ENCODE data around the gene P3R3URF.

Gene P3R3URF

DNA sequence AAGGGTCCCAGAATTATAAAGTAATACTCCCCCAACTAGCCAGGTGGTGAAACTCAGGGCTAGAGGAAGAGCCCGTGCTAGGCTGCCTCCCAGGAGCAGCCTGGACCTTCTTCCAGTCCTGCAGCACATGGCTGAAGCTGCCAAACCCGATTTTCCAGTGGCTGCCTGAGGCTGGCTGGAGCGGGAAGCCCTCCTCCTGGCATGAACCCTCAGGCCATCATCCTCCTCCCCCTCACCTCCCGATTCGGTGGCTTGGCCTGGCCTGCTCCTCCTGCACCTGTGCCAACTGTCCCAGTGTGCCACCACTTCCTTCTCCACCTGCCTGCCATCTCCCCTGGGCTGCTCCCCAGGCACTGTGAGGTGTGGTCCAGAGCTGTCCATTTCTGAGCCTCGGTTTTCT, 4.4 kb downstream of the P3R3URF start:
- DNase-seq, result no peak

DNA sequence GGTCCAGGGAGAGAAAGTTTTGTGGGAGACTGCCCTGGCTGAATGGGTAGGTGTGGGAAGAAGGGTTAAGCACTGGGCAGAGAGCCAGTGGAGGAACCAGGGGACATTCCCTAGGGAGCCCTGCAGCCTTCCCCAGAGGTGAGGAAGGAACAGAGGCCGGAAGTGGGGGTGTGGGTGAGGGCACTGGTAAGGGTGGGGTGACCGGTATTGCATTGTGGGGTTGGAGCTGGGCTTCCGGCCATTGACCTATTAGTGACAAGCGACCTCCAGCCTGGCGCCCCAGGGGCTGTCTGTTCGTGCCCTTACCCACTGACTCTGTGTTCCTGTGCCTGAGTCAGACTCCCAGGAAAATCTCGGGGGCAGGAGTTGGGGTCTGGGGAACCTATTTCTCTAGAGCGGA, 4.9 kb downstream of the P3R3URF start:
- no peak for DNase-seq

DNA sequence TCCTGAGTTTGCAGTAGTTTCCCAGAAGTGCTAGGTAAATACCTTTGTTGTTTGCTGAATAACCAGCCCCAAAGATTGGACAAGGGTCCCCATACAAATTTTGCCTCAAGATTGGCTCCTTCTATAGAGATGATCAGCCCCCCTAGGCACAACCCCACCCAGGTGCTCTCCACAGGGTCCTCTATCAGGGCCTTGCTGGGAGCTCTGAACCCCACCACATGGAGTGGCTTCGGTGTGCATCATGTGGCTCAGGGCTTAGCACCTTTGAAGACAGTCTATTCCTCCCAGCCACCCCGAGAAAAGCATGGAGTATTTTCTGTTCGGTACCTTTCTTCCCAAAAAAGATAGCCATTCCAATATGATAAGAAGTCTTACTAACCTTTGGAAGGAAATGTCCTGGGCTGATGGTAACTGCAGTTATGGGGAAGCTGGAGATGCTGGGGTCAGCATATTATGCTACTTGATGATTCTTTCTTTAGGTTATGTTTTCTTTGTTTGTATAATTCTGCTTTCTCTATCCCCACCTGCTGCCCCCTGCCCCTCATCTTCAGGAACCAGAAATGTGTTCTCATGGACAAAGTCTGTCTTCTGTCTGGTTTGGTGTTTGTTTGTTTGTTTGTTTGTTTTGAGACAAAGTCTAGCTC, 6.4 kb downstream of the P3R3URF start:
- no peak for DNase-seq

DNA sequence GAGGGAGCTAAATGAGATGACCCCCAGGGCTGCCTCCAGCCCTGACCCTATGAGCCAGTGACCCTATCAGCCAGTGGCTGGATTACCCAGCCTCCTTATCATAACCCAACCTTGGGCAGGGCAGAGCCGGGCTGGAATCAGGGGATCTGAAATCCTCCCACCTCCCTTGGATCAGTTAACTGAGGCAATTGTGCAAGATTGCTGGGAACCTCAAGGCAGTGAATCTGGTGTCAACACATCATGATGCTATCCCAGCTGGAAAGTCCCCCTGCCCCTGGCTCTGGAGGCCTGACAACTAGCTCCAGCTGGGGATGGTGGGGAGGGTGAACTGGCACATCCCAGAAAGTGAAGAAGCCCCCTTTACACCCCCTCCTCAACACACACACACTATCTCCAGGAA, 7.8 kb downstream of the P3R3URF start:
- DNase-seq, result no peak

DNA sequence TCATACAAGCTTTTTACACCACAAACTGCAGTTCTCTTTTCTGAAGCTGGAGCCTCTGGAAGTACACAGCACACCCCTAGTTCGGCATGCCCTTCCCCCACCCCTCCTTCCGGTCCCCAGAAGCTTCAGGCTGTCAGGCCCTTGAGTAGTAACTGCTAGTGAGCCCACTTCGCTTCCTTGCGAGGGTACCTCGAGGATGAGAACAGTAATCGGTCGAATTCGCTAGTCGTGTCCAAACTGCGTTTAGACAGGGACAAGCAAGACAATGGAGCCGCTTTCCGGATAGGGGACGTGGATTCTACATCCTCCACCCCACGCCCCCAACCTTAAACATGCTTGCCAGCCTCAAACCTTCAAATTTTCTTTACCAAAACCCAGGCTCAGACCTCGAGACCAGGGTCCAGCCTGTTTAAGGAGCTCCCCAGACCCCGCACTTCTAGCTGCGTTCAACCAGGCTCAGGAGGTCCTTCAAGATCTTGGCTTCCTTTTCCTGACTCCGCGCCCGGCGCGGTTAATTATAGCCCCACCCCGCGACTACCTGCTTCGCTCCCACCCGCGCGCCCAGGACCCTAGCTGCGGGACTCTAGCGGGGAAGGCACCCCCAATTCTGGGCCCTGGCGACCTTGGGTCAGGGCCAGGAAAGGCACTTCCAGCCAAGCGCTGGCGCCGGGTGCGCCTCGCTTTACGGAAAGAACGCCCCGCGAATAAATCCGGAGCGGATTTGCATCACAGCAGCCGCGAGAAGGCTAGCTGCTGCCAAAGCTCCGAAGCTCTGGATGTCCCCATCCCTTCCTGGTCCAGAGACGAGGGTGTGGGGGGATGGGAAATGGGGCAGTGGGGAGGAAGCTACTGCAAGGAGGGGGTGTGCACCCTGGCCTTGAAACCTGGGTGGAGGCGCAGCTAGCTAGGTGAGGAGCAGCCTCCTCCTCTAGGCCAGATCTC, 9.5 kb downstream of the P3R3URF start:
- DNase-seq, result no peak

DNA sequence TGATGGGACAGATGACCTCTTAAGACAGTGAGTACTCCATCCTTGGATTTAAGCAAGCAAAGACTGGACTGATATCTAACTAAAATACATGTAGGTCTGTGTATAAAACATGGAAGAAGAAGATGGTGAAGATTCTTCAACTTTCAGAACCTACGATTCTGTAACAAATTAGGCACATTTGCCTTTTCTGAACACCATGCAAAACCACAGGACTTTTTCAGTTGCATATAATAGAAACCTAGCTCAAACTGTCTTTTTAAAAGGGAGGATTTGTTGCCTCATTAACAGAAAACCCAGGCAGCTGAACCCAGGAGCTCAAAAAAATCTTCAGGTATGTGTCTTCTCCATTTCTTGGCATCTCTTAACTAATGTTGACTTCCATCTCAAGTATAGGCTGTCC, 16.1 kb downstream of the P3R3URF start:
- no peak for DNase-seq

DNA sequence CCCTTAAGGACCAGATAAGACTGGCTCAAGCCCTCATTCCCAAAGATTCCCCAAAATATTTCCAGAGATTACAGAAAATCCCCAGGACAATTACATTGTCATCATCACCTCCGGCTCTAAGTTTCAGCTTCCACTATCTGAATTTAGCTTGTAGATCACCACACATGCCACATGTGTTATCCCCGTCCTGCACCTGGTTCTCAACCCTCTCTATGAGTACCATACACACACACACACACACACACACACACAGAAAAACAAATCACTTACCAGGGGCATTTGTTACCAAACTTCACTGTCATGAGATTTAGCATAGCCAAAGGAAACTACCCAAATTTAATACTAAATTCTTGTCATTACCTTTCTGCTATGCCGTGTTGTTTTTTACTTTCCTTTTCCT, 16.8 kb downstream of the P3R3URF start:
- DNase-seq, result no peak

DNA sequence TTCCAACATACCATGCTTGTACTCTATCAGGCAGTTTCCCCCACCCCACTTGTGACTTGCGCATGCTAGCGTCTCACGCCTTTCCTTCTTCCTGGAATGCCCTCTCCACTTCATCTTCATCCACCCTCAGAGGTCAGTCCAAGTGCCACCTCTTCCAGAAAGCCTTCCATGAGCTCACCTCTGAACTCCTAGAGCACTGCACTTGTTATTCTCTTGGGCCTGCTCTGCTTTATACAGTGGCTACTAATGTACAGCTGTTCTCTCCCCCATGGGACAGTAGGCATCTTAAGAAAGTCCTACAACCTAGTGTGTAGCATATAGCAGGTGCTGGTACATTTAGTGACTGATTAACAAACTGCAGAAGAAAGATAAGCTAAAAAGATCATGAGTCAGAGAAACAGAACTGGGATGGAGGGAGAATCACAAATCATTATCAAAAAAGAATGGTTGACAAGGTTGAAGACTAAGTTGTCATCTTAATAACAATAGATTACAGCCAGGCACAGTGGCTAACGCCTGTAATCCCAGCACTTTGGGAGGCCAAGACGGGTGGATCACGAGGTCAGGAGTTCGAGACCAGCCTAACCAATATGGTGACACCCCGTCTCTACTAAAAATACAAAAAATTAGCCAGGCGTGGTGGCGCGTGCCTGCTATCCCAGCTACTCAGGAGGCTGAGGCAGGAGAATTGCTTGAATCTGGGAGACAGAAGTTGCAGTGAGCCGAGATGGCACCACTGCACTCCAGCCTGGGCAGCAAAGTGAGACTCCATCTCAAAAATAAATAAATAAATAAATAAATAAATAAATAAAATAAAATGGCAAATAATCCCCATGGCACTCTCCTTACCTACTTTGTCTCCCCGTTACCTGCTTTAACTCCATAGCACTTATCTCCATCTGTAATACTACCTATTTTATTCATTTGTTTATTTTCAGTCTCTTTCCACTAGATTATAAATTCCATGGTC, 17.7 kb downstream of the P3R3URF start:
- DNase-seq, result no peak

DNA sequence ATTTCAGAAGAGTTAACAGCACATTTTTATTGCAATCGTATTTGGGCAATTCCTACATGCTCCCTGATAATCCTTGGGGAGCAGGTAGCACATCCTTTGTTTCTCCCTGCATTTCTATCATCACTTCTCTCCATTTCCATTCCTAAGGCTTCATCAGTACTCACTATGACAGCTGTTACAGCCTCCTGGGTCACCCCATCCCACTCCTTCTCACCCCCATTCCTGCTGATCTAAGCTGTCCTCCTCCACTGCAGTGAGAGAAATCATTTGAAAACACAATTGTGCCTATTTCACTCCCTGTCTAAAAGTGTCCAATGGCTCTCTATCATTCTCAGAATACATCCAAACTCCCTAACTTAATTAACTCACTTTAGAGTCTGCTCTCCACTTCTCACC, 18.4 kb downstream of the P3R3URF start:
- DNase-seq, result no peak

DNA sequence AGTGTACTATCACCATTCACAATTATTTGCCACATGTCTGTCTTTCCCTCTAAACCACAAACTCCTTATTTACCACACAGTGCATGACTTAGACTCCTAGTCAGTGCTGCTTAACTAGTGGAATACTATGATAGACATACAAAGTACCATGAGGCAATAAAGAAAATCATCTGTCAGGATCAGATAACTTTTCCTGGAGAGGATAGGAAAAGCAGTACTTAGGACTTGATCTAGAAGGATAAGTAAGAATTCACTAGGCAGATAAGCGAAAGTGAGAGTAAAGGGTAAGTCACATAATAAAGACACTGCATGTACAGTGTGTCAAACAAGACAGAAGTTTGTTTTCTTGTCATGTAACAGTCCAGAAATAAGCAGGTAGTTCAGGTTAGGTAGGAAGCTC, 22.6 kb downstream of the P3R3URF start:
- DNase-seq, result no peak

DNA sequence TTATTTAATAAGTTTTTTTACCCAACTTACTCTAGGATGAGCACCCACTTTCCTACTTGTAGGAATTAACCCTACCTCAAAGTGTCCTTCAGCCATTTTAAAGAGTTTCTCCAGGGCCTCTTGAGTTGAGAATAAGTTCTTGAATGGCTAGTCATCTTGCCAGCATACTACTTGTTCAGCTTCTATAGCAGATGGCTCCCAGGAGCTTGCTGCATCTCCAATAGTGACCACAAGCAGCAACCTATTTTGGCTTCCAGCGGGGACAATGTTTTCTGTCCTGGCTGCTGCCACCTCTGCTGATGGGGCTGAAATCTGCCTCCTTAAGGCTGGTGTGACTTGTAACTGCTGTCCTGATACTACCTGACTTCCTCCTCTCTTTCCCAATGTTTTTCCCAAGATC, 23.1 kb downstream of the P3R3URF start:
- DNase-seq, result no peak

DNA sequence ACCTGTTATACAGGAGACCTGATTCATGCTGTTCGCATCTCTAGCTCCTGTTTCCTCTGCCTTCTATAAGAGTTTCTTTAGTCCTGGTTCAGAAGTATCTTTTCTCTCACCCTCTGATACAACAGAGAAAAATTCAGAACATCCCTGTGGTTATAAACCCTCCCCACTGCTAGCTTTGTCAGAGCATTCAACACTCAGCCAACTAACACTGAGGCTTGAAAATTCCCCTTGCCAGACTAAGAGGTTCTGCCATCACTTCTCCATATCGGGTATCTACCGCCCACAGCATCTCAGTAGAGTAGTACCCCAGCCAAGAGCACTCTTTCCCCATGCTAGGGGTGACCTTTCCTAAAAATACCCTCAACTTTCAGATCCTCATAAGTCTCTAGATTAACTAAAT, 24.3 kb downstream of the P3R3URF start:
- DNase-seq, result no peak

DNA sequence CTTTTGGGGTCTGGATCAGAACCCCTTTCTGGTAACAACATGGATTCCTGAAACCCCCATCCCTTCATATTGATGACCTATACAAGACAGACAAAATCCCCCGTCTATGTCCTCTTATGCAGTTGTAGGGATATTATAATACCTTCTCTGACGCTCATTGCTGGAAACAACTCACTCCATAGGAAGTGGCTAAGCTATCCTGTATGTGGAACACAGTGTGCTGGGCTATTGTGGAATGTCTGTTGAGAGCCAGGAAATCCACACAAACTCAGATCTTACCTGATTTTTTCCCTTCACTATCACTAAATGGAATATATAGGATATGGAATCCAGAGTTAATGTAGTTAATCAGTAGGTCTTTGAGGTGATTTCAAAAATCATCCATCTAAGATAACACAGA, 26.2 kb downstream of the P3R3URF start:
- DNase-seq, result no peak

DNA sequence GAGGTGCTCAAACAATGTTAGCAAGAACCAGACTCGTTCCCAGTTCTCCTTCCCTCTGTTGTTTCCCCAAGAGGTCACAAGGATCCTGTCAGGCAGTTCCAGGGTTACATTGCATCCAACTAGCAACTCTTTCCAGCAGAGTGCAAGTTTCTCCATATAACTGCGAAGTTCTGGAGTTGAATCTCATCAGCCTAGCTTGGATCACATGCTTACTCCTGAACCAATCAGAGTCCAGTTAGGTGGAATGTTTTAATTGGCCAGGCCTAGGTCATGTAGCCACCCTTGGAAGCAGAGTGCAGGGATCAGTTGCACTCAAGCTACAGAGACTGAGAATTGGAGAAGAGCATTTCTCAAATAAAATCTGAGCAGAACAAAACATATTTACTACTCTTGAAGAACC, 28.0 kb downstream of the P3R3URF start:
- no peak for DNase-seq

DNA sequence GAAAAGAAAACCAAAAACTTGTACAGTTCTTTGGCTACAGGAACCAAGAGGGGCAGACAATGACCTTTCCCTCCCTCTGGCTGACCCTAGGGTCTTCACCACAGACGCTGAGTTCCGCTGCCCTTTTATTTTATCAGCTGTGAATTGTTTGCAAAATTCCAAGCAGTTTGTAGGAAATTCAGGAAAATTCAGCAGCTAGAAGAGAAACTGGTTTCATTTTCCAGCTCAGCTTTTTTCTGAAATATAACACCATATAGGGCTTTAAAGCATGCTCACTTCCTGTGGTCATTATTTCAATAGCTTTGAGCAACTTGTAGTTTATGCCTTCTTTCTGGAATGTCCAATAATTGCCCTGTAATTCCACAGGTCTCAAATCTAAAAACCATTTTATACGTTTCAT, 38.4 kb downstream of the P3R3URF start:
- no peak for DNase-seq

DNA sequence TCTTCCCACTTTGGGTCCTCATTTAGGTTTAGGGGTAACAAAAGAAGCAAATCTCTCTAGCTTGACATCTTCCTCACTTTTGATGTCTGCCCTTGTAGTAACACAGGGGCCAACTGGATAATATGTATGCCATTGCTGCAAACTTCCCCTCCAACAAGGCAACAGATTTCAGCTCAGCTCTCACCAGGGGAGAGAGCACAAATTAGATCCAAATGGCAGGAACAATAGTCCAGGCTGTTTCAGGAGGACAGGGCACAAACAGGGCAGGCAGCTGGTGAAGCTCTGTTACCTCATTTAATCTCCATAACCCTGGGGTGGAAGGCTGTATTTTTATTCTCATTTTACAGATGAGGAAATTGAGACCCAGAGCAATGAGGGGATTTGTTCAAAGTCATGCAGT, 39.6 kb downstream of the P3R3URF start:
- DNase-seq, result no peak

DNA sequence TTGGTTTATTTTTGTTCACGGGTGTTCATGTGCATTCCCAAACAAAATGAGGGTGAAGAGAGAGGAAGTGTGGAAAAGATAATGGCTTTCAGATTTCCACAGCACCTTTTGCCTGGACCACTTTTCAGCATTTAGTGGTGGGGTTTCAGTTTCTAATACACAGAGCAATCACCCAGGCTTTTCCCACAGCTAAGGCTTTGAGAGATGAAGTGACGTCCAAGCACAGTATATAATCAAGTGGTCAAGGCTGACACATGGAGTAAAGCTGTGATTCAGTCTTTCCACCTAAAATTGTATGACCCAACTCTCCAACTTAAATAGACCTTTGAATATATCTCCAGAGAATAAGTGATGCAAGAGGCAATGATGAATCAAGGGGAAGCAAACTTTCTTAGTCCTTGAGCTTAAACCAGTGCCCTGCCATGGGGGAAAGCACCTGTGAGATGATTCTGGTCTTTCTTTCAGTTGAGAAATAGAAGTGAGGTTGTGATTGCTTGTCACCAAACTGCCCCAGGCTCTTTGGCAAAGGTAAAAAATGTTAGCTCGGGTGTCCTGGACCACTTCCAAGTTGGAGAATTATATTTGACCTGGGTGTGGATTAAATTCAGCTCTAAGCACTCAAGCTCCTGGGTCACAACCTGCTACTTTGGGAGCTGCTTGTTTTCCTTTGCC, 41.5 kb downstream of the P3R3URF start:
- peak; percentile 14 for DNase-seq

DNA sequence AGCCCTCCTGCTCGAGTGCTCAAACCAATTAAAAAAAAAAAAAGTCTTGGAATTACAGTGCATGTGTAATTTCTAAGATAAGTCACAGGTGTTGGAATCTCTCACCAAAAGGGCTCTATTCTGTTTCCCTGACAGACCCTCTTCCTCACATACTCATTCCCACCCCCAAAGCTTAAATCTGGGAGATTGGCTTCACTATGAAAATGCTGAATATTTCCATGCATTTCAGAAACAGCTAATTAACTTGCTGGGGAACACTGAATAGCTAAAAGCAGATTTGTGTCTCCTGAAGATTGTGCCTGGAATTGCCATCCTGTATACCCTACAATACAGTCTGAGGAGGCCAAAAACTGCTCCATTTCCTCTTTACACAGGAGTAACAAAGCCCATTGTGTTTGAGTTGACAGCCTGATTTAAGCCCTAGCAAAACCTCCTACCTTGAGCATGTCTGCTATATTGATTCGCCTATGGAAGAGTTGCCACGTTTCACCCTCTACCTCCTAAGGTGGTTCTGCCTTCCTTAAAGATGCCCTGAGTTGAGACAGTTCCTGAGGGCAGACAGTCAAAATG, 42.4 kb downstream of the P3R3URF start:
- no peak for DNase-seq

DNA sequence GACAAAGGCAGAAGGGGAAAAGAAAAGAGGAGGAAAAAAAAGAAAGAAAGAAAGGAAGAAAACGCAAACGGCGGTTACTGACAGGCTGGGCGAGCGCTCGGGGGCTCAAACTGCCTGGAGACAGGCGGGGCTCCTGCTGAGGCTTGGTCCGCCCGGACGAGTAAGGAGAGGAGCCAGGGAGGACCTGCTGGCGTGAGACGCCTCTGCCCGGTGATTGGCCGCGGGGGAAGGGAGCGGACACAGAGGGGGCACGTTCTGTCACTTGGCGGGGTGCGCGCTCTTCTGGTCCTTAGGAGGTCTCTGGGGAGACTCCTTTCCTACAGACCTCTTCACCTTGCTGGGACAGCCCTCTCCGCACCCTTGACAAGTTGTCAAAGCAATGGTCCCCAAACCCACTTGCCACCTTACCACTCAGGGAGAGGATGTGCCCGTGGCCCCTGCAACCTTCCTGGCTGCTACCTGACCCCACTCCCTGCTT, 43.1 kb downstream of the P3R3URF start:
- DNase-seq, result no peak

DNA sequence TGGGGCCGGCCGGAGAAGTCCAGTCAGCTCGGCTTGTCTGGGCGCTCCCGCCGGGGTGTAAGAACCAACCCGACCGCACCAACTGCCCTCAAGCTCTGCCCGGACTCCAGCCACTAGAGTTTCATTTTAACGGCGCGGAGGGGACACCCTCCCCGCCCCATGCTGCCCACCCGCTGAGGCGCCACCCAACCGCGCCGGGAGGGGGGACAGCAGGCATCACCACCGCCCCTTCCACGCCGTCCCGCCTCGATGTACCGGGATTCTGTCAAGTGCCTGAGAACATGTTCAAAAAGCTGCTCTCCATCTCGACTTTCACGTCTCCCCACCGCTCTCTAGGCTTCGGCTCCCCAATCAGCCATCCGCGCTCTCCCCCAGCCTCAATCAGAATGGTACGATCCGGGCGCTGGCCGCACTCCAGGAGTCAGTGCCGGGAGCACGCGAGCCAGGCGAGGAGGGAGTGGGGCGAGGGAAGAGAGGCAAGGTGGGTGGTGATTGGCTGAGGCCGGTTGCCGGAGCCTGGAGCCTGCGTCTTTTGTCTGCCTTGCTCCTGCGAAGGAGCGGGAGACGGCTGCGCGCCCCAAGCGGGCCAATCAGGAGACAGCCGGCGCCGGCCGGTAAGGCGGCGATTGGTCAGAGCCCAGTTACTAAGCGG, 43.6 kb downstream of the P3R3URF start, which contains the start of gene PIK3R3:
TSS of gene PIK3R3 (minus strand) at position 101 of the 652 bp plus-strand sequence. CDS start 677 bp downstream, outside the sequence.
- DNase-seq, result peak; percentile 90
